ENCODE measurements around the gene WAPL.

- TF ChIP-seq TCF12 (IDR thresholded peaks at IDR 0.05; ENCODE audit: low read depth, low read length) (no peak), YY1 (IDR thresholded peaks at IDR 0.05; ENCODE audit: low read depth, low read length) (no peak), TAF1 (IDR thresholded peaks at IDR 0.05; ENCODE audit: low read depth, low read length) (no peak)
- TF ChIP-seq, protein P1, sequence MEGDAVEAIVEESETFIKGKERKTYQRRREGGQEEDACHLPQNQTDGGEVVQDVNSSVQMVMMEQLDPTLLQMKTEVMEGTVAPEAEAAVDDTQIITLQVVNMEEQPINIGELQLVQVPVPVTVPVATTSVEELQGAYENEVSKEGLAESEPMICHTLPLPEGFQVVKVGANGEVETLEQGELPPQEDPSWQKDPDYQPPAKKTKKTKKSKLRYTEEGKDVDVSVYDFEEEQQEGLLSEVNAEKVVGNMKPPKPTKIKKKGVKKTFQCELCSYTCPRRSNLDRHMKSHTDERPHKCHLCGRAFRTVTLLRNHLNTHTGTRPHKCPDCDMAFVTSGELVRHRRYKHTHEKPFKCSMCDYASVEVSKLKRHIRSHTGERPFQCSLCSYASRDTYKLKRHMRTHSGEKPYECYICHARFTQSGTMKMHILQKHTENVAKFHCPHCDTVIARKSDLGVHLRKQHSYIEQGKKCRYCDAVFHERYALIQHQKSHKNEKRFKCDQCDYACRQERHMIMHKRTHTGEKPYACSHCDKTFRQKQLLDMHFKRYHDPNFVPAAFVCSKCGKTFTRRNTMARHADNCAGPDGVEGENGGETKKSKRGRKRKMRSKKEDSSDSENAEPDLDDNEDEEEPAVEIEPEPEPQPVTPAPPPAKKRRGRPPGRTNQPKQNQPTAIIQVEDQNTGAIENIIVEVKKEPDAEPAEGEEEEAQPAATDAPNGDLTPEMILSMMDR (IDR thresholded peaks at IDR 0.05; ENCODE audit: control extremely low read depth in 1 of 3, insufficient read depth in 1 of 3, low read depth in 1 of 3, low read length in 3 of 3) = no peak
These were observed 130.3 kb downstream of the WAPL start for GRCh38 chr10:86391236-86391840.

Data from H1 (cell line).